Stimulated activated CD8-positive, alpha-beta memory T cell treated with anti-CD3 and anti-CD28 coated beads, Interleukin-12 subunit alpha, Interleukin-12 subunit beta, amount 100 ng/mL, for 24 hours (primary cell): ENCODE measurements around the gene ITGA5.

Experiments used
- DNase-seq: peaks from one replicate; pipeline ENCODE4 v3.0.0-alpha.2; 2020; ENCODE audit errors: extremely low read depth

Gene ITGA5

GRCh38 chr12:54389134-54389508, 29.9 kb downstream of the ITGA5 start:
- no peak for DNase-seq

GRCh38 chr12:54388237-54389133, 30.6 kb downstream of the ITGA5 start:
- DNase-seq, result no peak

- no peak for DNase-seq
These were observed 32.0 kb downstream of the ITGA5 start for GRCh38 chr12:54387114-54387467.

DNA sequence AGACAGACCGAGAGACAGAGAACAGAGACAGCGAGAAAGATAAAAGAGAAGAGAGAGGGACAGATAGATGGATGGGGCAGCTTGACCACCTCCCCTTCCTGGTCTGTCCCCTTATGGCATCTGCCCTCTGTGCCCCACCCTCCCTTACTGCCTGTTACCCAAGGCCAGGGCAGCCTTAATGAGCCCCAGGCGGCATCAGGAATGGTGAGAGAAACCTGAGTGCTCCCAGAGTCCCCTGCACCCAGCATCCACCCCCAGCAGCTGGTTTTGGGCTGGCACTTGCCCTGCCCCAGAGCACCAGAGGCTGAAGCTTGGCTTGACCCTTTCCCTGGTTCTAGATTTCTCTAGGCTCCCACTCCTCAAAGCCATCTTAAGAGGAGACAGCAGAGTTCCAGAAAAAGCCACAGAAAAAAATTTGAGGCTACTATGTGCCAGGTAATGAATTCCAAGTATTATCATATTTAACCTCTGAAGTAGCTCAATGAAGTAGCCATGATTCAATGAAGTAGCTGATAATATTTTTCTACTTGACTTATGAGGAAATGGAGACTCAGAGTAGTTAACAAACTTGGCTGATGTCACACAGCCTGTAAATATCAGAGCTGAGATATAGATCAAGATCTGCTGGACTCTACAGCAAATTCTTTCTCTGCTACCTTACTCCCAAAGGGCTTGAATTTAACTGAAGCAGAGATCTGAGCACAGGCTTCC, 32.5 kb downstream of the ITGA5 start:
- DNase-seq, result no peak

DNA sequence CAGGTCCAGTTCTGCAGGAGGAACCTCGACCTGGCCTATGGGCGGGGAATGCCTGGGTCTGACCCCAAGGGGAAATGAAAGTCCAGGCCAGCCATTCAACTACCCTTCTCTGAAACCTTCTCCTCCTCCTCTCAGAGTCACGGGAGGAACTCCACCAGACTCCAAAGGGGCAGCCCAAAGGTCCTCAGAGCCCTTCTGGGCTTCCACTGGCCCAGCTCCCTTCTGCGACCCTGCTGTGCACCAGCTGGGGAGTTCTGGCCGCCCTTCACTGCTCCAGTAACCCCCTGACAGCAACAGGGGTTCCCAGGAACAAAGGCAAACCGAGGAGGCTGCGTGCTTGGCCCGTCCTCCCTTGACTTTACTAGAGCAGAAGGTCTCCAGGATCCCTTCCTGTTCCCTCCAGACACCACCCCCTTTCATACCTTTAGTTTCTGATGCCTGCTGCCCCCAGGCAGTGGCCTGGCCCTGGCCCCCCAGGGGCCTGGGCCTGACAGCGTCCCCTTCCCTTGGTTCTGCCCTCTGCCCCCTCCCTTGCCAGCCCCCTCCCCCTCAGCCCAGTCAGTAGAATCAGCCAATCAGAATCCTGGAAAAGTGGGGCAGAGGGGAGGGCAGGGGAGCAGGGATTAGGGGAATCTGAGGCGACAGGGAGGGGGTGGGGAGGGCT, 33.7 kb downstream of the ITGA5 start:
- DNase-seq, result no peak

GRCh38 chr12:54384591-54385041, 34.5 kb downstream of the ITGA5 start, which contains the start of gene ZNF385A:
Gene ZNF385A, minus strand, starts transcription at chr12:54384733. Its CDS starts 219 bp downstream, at chr12:54384514.
- DNase-seq, result no peak

DNA sequence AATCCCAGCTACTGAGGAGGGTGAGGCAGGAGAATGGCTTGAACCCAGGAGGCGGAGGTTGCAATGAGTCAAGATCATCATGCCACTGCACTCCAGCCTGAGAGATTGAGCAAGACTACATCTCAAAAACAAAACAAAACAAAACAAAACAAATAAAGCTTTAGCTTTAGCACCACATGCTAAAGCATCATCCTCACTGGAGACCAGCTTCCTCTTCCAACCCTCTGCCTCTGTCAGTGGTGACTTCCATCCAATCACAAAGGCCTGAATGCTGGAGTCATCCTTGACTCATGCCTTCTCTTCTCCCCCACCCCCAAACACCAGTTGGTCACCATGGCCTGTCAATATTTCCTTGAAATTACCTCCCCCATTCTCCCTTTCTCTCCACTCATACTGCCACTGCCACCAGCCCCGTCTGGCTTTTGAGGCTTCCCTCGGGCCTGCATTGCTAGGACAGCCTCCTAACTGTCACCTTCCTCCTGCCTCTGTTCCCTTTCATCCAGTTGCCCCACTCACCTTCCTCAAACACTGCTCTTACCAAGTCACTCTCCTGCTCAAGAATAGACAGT, 35.9 kb downstream of the ITGA5 start:
- DNase-seq, result no peak

GRCh38 chr12:54381136-54381535, 37.9 kb downstream of the ITGA5 start:
- DNase-seq, result no peak

DNA sequence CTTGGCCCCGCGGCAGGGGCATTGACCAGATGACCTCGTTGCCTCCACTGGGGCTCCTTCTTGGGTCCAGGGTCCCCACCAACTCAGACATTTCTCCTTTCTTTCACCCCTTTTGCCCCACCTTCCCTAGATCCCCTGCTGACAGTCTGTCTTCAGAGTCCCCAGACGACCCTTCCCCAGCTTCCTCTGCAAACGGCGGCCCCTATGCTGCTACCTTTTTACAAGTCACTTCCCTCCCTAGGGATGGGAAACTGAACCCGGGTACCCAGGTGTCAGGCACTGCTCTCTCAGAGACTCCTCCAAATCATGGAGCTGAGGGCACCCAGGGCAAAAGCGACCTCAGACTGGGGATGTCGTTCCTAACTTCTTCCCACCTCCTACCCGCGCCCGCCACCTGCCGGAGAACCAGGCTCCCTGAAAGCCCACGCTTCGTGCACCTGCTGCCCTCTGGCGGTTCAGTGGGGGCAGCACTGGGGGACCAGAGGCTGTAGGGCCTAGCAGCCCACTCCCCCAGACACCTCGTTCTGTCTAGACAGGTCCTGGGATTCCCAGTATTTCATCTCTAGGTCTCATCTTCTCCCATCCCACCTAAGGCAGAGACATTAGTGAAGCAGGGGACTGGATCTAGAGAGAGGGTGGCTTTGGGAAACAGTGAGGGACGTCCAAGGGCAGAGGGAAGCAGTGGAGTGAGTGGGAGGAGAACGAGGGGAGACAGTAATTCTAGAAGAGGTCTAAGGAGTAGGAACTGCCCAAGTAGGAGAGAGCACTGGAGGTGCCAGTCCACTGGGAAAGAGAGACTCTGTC, 39.5 kb downstream of the ITGA5 start:
- peak; percentile 69 for DNase-seq

DNA sequence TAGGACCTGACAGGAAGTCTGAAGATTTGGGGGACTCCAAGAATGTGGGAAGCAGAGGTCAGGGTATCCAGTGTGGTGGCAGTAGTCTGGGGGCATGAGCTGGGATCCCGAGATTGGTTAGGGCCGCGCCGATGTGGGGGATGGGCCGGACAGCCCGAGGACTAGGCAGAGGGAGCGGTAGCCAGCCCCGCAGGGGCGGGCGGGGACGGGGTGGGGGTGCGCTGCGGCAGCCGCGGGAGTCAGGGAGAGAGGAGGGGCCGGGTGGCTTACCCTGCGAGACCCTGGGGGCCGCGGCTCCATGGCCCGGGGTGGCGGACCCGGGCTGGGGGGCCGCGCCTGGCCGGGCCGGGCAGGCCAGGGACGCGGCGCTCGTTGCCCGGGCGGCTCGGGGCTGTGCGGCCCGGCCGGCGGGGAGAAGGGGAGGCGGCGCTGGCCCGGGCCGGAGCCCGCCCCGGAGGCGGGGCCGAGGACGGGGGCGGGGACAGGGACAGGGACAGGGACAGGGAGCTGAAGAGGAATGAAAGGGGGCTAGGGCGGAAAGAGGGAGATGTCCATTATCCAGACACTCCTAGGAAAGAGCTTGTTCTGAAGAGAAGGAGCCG, 40.2 kb downstream of the ITGA5 start:
- DNase-seq, result no peak

GRCh38 chr12:54377797-54378515, 41.1 kb downstream of the ITGA5 start:
- DNase-seq, result no peak

- DNase-seq, result no peak
These were observed 42.1 kb downstream of the ITGA5 start for GRCh38 chr12:54377007-54377406.

- DNase-seq, result no peak
These were observed 42.5 kb downstream of the ITGA5 start for GRCh38 chr12:54376596-54376995.

DNA sequence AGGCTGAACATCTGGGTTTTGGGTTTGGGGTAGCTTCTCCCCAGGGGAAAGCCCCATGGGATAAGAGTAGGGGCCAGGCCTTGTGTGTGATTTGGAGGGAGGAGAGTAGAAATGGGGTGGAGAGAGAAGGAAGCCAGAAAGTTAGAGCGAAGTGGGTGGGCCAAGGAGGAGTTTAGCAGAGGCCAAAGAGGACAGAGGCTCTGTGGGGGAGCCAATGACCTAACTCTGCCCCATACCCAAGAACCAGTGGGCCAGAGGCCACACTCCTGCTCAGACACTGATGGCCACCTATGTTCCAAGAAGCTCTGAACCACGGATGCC, 43.8 kb downstream of the ITGA5 start:
- no peak for DNase-seq

- no peak for DNase-seq
These were observed 44.4 kb downstream of the ITGA5 start for GRCh38 chr12:54374562-54375258.

DNA sequence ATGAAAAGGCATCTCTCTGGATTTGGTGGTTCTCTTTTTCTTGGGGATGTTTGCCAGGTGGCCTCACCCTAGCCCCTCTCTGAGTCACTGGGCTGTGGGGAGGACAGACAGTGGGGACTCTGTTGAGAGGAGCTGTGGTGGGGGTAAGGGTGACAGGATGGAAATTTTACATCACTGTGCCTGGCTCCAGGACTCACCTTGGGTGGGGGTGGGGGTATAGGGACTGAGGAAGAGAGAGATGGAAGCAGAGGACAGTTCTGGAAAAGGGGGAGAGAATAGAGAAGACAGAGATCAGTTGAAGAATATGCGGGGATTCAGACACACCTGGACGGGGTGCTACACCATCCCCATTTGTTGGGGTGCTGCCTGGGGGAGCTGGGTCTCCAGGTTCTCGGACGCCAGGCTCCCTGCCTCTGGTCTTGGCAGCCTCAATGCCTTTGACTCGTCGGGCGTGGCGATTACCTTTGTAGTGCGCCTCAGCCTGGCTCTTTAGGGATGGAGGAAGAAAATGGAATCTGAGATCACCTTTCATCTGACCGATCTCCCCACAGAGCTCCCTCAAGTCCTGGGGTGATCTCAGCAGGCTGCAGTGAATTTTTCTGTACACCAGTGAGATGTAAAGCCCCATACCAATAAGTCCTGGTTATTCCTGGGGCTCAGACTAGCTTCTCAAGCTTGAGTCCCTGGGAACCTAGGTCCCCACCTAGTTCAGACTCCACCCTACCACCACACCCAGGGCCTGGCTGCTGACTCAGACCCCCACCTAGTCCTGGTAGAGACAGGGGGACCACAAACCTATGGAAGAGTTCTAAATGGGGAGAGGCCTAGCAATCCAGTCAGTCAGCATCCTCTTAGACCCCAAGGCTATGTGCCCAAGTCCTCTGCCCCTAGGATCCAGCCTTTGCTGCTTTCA, 45.2 kb downstream of the ITGA5 start:
- no peak for DNase-seq

GRCh38 chr12:54372113-54372806, 46.8 kb downstream of the ITGA5 start:
- no peak for DNase-seq
